Suppressor macrophage treated with lipopolysaccharide for 1 hour (primary cell): ENCODE results near the gene CSN2.
"Not testable (repeated sequence)": the region's sequence is repeated elsewhere in the genome, so short reads cannot be mapped to it uniquely, and the experiment has no call there.

Experiments used
- DNase-seq, 3 donors: peaks; one replicate each; pipeline ENCODE4 v3.0.0-alpha.2; 2020 to 2022

The CSN2 gene

GRCh38 chr4:69965628-69966027, at the start of gene CSN2:
TSS of gene CSN2 (minus strand) at chr4:69965728. CDS start at chr4:69960995, 4,733 bp downstream.
- DNase-seq = no peak

- DNase-seq = no peak
Observed at GRCh38 chr4:70008771-70009170, 43.2 kb upstream of the CSN2 start.

- DNase-seq = no peak
Observed at GRCh38 chr4:70002507-70002906, 37.0 kb upstream of the CSN2 start.

- no peak for DNase-seq
Observed at GRCh38 chr4:70000711-70001110, 35.2 kb upstream of the CSN2 start.

- DNase-seq = no peak
Observed at GRCh38 chr4:69999420-69999819, 33.9 kb upstream of the CSN2 start.

GRCh38 chr4:69995526-69996016, 30.0 kb upstream of the CSN2 start, which contains the start of gene STATH:
TSS of gene STATH (plus strand) at chr4:69995966. CDS start at chr4:69998438, 2,472 bp downstream.
- DNase-seq = no peak

- no peak for DNase-seq
Observed at GRCh38 chr4:69994782-69995181, 29.3 kb upstream of the CSN2 start.

GRCh38 chr4:69991016-69991415, 25.5 kb upstream of the CSN2 start:
- no peak for DNase-seq

GRCh38 chr4:69986663-69987062, 21.1 kb upstream of the CSN2 start:
- DNase-seq = no peak

GRCh38 chr4:69984030-69984443, 18.5 kb upstream of the CSN2 start:
- DNase-seq = no peak

GRCh38 chr4:69977582-69977981, 12.1 kb upstream of the CSN2 start:
- no peak for DNase-seq

GRCh38 chr4:69974631-69975030, 9.1 kb upstream of the CSN2 start:
- DNase-seq = no peak

GRCh38 chr4:69970071-69970470, 4.5 kb upstream of the CSN2 start:
- no peak for DNase-seq

- no peak for DNase-seq
Observed at GRCh38 chr4:69957209-69957608, 8.3 kb downstream of the CSN2 start.

GRCh38 chr4:69951602-69952001, 13.9 kb downstream of the CSN2 start:
- no peak for DNase-seq

- peak in 1 of 3 donors; percentile 7 for DNase-seq
Observed at GRCh38 chr4:69936566-69936965, 29.0 kb downstream of the CSN2 start.

- DNase-seq = no peak
Observed at GRCh38 chr4:69934150-69934549, 31.4 kb downstream of the CSN2 start.

GRCh38 chr4:69930768-69931167, 34.8 kb downstream of the CSN2 start, which contains the start of gene CSN1S1:
TSS of gene CSN1S1 (plus strand) at chr4:69931068. CDS start at chr4:69932556, 1,488 bp downstream.
- DNase-seq = no peak

GRCh38 chr4:69923782-69924410, 41.6 kb downstream of the CSN2 start:
- DNase-seq = not testable (repeated sequence)

- no peak for DNase-seq
Observed at GRCh38 chr4:69920874-69921273, 44.7 kb downstream of the CSN2 start.

- peak; percentile 6 to 54 (median 41) for DNase-seq
Observed at GRCh38 chr4:69910016-69910782, 55.3 kb downstream of the CSN2 start.

GRCh38 chr4:69909195-69909594, 56.3 kb downstream of the CSN2 start:
- DNase-seq = no peak

- no peak for DNase-seq
Observed at GRCh38 chr4:69907151-69907550, 58.4 kb downstream of the CSN2 start.
